Aorta (tissue), 5 donors: ENCODE data around the gene GRB10. TPM values are rescaled to one million over a fixed set of nuclear protein-coding genes. Genes with fewer than 3 reads are reported as not detected.
A peak's percentile ranks its signal among the peaks of the same experiment; 100 is the strongest.

Experiments used
- ATAC-seq: fragments of 200-7000 bp; cut with Tn5 transposase; one replicate; pipeline ENCODE4 v1.9.1; 2022; ENCODE audit warnings: moderate library complexity; ENCODE audit not compliant: low FRiP score
- DNase-seq, 2 donors: peaks; one replicate each; pipeline ENCODE4 v3.0.0-alpha.2; 2020
- H3K27ac ChIP-seq, 2 donors: one replicate each; pipeline ENCODE4 v1.5.1; 2013; ENCODE audit warnings: low read length in 2 of 2, mild to moderate bottlenecking in 2 of 2, moderate library complexity in 2 of 2, control low read depth in 1 of 2, inconsistent platforms in 1 of 2, low read depth in 1 of 2
- H3K27me3 ChIP-seq, 2 donors: one replicate each; pipeline ENCODE4 v1.6.1; 2013; ENCODE audit warnings: control low read depth in 1 of 2, low read length in 1 of 2, mild to moderate bottlenecking in 1 of 2, moderate library complexity in 1 of 2; ENCODE audit not compliant: insufficient read depth in 2 of 2, control insufficient read depth in 1 of 2
- H3K36me3 ChIP-seq, 2 donors: one replicate each; pipeline ENCODE4 v1.6.1; 2013; ENCODE audit warnings: control low read depth in 1 of 2, low read length in 1 of 2, mild to moderate bottlenecking in 1 of 2; ENCODE audit not compliant: insufficient read depth in 2 of 2, control insufficient read depth in 1 of 2
- H3K4me1 ChIP-seq, 2 donors: one replicate each; pipeline ENCODE4 v1.6.1; 2013; ENCODE audit warnings: low read length in 2 of 2, control low read depth in 1 of 2, mild to moderate bottlenecking in 1 of 2, moderate library complexity in 1 of 2; ENCODE audit not compliant: insufficient read depth in 2 of 2, control insufficient read depth in 1 of 2
- H3K4me3 ChIP-seq, 2 donors: one replicate each; pipeline ENCODE4 v1.5.1; 2013; ENCODE audit warnings: low read length in 2 of 2, control low read depth in 1 of 2, mild to moderate bottlenecking in 1 of 2
- H3K9me3 ChIP-seq: one replicate; pipeline ENCODE4 v1.6.1; 2013; ENCODE audit warnings: mild to moderate bottlenecking, low read length; ENCODE audit not compliant: control insufficient read depth
- WGBS, 2 donors: extraction: QIAGEN DNeasy Blood & Tissue Kit; methylation state at CpG; one replicate each; pipeline ENCODE4 v1.1.7; 2013; 5-methylcytosine and 5-hydroxymethylcytosine counted together
- intact Hi-C, 2 donors: fragments of 100-400 bp; cut with DNase I; formaldehyde crosslinking; loops; one replicate each; pipeline versions ENCODE4 v1.14.2 to v1.15.0; 2022
- polyA plus RNA-seq, 2 donors: library from polyadenylated mRNA; stranded (reverse); fragments of 200-250 nt; gene quantifications; one replicate each; pipeline ENCODE4 v1.2.3, GENCODE V29; 2013
- total RNA-seq, 2 donors: library from RNA; stranded (reverse); fragmentation: NEBNext Ultra II Directional; extraction: Animal tissue kit (Norgen Biotek cat#: 25700); gene quantifications; one replicate each; pipeline ENCODE4 v1.2.1, GENCODE V29; 2021
- donor health status: healthy with polysubstance abuse.
- donor health status: Bipolar disorder and iron deficiency.
- donor health status: DM: no; HTN: no; CAD: no.
- donor health status: DM: no; HTN: no; CAD: no.
- donor health status: DM: yes; HTN: yes; CAD: no.

The GRB10 gene
- total and polyA plus RNA-seq, 4 donors = 11.8 to 108 (median 63.8) TPM

DNA sequence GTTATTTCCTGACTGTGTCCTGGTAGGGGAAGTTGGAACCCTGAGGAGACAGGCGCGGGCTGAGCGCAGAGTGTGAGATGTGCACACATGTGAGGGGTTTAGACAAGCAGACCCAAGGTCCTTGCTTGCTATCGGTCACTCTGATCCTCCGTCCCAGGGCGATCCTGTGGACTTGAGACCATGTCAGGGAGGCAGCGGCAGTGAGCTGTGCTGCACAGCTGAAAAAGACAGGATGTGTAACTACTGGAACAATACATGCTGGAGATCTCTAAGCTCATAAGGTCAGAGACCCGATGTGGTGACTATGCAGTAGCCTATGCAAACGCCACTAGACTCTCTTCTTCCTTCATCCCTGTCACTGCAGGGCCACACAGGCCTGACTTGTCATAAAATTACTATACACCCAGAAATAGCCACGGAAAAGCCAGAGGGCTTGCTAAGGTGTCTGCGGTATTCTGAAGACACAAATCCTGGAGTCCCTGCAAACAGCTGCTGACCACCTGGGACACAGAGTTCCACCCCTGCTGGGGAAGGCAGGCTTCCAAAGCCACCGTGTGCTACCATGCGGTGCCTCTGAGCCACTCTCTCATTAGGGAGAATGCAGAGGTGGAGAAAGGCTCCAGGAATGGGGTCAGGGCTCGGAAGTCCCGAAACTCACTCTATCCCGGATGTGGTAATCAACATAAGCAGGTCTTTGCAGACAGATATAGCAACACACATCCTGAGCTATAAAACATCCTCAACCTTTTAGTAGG lies 126.4 kb downstream of the GRB10 start:
- Histone ChIP-seq H3K4me3 (no peak overlapping the region), H3K4me1 (peaks cover 7 to 9% of the 10 kb centered on the region in 2 donors), H3K27ac (peak overlapping the region in 1 of 2 donors; percentile 78), H3K9me3 (no peaks in the 10 kb centered on the region), H3K27me3 (no peaks in the 10 kb centered on the region), H3K36me3 (no peaks in the 10 kb centered on the region)
- ATAC-seq (no peak), DNase-seq (peak in 1 of 2 donors; percentile 76)
- intact Hi-C loops = loop anchor here (5.0 kb wide), 3 partner anchors 34 to 71 kb away; no protein-coding TSS in a partner anchor
- 71 to 74% methylated on average over 16 of the region's 16 CpGs for WGBS, 2 donors

- intact Hi-C loops = loop anchor here (5.0 kb wide), 3 partner anchors 33 to 72 kb away; no protein-coding TSS in a partner anchor
- Histone ChIP-seq H3K4me1 (peaks cover 7 to 9% of the 10 kb centered on the region in 2 donors), H3K4me3 (no peak overlapping the region), H3K36me3 (no peaks in the 10 kb centered on the region), H3K9me3 (no peaks in the 10 kb centered on the region), H3K27me3 (no peaks in the 10 kb centered on the region), H3K27ac (peak overlapping the region in 1 of 2 donors; percentile 38)
- 96 to 97% methylated on average over 3 of the region's 3 CpGs for WGBS, 2 donors
- peak in 1 of 2 donors; percentile 17 for DNase-seq
- no peak for ATAC-seq
Observed at GRCh38 chr7:50655490-50655889, 127.2 kb downstream of the GRB10 start.

DNA sequence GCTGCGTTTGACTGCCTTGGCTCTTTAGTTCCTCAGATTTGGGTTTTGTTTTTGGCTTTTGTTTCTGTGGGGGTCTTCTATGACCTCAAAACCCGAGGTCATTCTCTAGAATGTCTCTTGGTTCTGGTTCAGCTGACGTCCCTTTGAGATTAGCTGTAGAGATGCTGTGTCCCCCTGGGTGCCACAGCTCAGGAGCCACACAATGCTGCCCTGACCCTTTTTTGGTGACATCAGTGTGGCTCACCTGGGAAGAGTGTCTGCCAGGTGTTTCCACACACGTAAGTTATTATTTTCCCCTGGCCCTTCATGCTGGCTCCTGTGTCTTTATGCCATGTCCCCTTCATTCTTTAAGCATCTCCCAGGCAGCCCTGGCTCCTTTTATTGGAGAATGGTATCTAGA lies 127.7 kb downstream of the GRB10 start:
- Histone ChIP-seq H3K36me3 (no peaks in the 10 kb centered on the region), H3K27ac (peak overlapping the region in 1 of 2 donors; percentile 64), H3K4me3 (no peak overlapping the region), H3K9me3 (no peaks in the 10 kb centered on the region), H3K27me3 (no peaks in the 10 kb centered on the region), H3K4me1 (peaks cover 7 to 9% of the 10 kb centered on the region in 2 donors)
- intact Hi-C loops = loop anchor here (5.0 kb wide), 3 partner anchors 33 to 72 kb away; no protein-coding TSS in a partner anchor
- WGBS, 2 donors = 10 to 11% methylated on average over 4 of the region's 4 CpGs
- ATAC-seq (no peak), DNase-seq (no peak)

DNA sequence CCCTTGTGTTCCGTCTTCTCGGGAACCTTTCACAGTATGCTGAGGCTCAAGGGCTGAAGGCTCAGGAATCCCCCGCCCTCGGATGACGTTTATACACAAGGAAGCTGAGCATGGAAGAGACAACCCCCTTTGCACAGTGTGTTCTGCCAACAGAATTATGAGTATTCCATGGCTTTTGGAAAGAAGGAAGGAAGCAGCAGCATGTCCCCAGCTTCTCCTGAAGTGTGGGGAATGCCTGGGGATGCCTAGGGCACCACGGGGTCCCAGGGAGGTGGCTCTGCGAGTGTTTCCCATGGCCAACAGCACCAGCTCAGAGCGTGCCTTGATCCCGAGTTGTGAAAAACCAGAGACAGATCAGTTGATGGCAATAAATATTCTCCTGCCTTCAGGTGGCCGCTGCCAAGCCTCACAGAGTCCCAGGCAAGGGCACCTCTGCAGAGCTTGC lies 128.7 kb downstream of the GRB10 start:
- DNase-seq (peak; percentile 70 to 81), ATAC-seq (peak; percentile 78)
- H3K27ac ChIP-seq = peak overlapping the region in 1 of 2 donors; percentile 70
- intact Hi-C loops = no loop called here
- H3K4me3 ChIP-seq = no peak overlapping the region
- H3K9me3 ChIP-seq = no peaks in the 10 kb centered on the region
- WGBS, 2 donors = 17 to 25% methylated on average over 10 of the region's 10 CpGs
- H3K27me3 ChIP-seq = no peaks in the 10 kb centered on the region
- H3K4me1 ChIP-seq = peaks cover 7 to 9% of the 10 kb centered on the region in 2 donors
- H3K36me3 ChIP-seq = no peaks in the 10 kb centered on the region

- Histone ChIP-seq H3K4me1 (peaks cover 7 to 9% of the 10 kb centered on the region in 2 donors), H3K27ac (peak overlapping the region in 1 of 2 donors; percentile 4), H3K9me3 (no peaks in the 10 kb centered on the region), H3K4me3 (no peak overlapping the region), H3K36me3 (no peaks in the 10 kb centered on the region), H3K27me3 (no peaks in the 10 kb centered on the region)
- peak; percentile 71 to 80 for DNase-seq
- peak; percentile 78 for ATAC-seq
- 75 to 77% methylated on average over 16 of the region's 16 CpGs for WGBS, 2 donors
- intact Hi-C loops = no loop called here
Observed at GRCh38 chr7:50653126-50653864, 129.4 kb downstream of the GRB10 start.

- no peaks in the 10 kb centered on the region for H3K9me3 ChIP-seq
- 98 to 100% methylated on average over 9 of the region's 9 CpGs for WGBS, 2 donors
- H3K4me3 ChIP-seq = no peak overlapping the region
- no peaks in the 10 kb centered on the region for H3K36me3 ChIP-seq
- ATAC-seq (no peak), DNase-seq (peak in 1 of 2 donors; percentile 30)
- peaks cover 7 to 9% of the 10 kb centered on the region in 2 donors for H3K4me1 ChIP-seq
- H3K27ac ChIP-seq = no peak overlapping the region
- intact Hi-C loops = no loop called here
- no peaks in the 10 kb centered on the region for H3K27me3 ChIP-seq
Observed at GRCh38 chr7:50652400-50653125, 130.1 kb downstream of the GRB10 start.

GRCh38 chr7:50651271-50651989 lies 131.3 kb downstream of the GRB10 start:
- intact Hi-C loops = no loop called here

More at GRCh38 chr7:50651271-50651989, 131.3 kb downstream of the GRB10 start:
- H3K9me3 ChIP-seq = no peaks in the 10 kb centered on the region
- no peak overlapping the region for H3K4me3 ChIP-seq
- H3K36me3 ChIP-seq = no peaks in the 10 kb centered on the region
- peaks cover 4 to 5% of the 10 kb centered on the region in 2 donors for H3K4me1 ChIP-seq
- WGBS, 2 donors = 88 to 91% methylated on average over 9 of the region's 9 CpGs
- no peak for ATAC-seq
- no peaks in the 10 kb centered on the region for H3K27me3 ChIP-seq
- H3K27ac ChIP-seq = no peak overlapping the region
- no peak for DNase-seq
